WTC11 (cell line): ENCODE results near the gene IL20. TPM values are rescaled to one million over a fixed set of nuclear protein-coding genes. Genes with fewer than 3 reads are reported as not detected.

Source experiments
- ATAC-seq: fragments of 200-7000 bp; cut with Tn5 transposase; 2 replicates; pipeline ENCODE4 v1.10.0; 2021; ENCODE audit warnings: mild to moderate bottlenecking, moderate library complexity
- CTCF ChIA-PET: fragments of 300-600 bp; sonication (Branson Sonifier 250); formaldehyde crosslinking; loops from one replicate; lab custom pipeline; 2021; ENCODE audit warnings: antibody characterized with exemption; lab: Charles Lee
- POLR2A ChIA-PET: fragments of 350-600 bp; sonication (Branson Sonifier 250); formaldehyde crosslinking; loops from one replicate; lab custom pipeline; 2021; ENCODE audit warnings: antibody characterized with exemption; lab: Charles Lee
- DNase-seq: peaks from one replicate; pipeline ENCODE4 v3.0.0; 2021; ENCODE audit warnings: low spot score
- H3K27ac Mint-ChIP-seq: 2 replicates; pipeline ENCODE4 v1.8.0; 2021; ENCODE audit warnings: mixed read lengths
- H3K27me3 Mint-ChIP-seq: 2 replicates; pipeline ENCODE4 v1.8.0; 2021; ENCODE audit warnings: low read depth, mild to moderate bottlenecking, moderate library complexity, mixed read lengths
- H3K36me3 Mint-ChIP-seq: 2 replicates; pipeline ENCODE4 v1.8.0; 2021; ENCODE audit warnings: mixed read lengths
- H3K4me1 Mint-ChIP-seq: 2 replicates; pipeline ENCODE4 v1.8.0; 2022; ENCODE audit warnings: mixed read lengths
- H3K4me3 Mint-ChIP-seq: 2 replicates; pipeline ENCODE4 v1.8.0; 2021; ENCODE audit warnings: mild to moderate bottlenecking, moderate library complexity, mixed read lengths
- H3K9me3 Mint-ChIP-seq: 2 replicates; pipeline ENCODE4 v1.8.0; 2021; ENCODE audit warnings: mixed read lengths
- ARID4B ChIP-seq: sonication (generic); formaldehyde crosslinking; IDR thresholded peaks from 2 replicates; pipeline ENCODE4 v1.8.0; 2023; ENCODE audit warnings: missing genetic modification reagents, mild to moderate bottlenecking, borderline replicate concordance
- ATF2 ChIP-seq: sonication (generic); formaldehyde crosslinking; IDR thresholded peaks from 2 replicates; pipeline ENCODE4 v1.8.1; 2022; ENCODE audit warnings: low read depth, missing genetic modification reagents, borderline replicate concordance
- ETV6 ChIP-seq: sonication (generic); formaldehyde crosslinking; IDR thresholded peaks from 2 replicates; pipeline ENCODE4 v1.8.1; 2022; ENCODE audit warnings: mild to moderate bottlenecking, missing genetic modification reagents
- FOXK1 ChIP-seq: sonication (generic); formaldehyde crosslinking; IDR thresholded peaks from 2 replicates; pipeline ENCODE4 v1.8.0; 2022; ENCODE audit warnings: mild to moderate bottlenecking, moderate library complexity, missing genetic modification reagents
- FOXP1 ChIP-seq: sonication (generic); formaldehyde crosslinking; IDR thresholded peaks from 2 replicates; pipeline ENCODE4 v1.8.0; 2022; ENCODE audit warnings: missing genetic modification reagents, mild to moderate bottlenecking, moderate library complexity, borderline replicate concordance
- GABPB1 ChIP-seq: sonication (generic); formaldehyde crosslinking; IDR thresholded peaks from 2 replicates; pipeline ENCODE4 v1.8.1; 2023; ENCODE audit warnings: mild to moderate bottlenecking, missing genetic modification reagents
- GRHL2 ChIP-seq: fragments of 250-450 bp; sonication (Bioruptor Pico); IDR thresholded peaks from 2 replicates; pipeline ENCODE4 v1.8.0; 2022; ENCODE audit warnings: mild to moderate bottlenecking, moderate library complexity; ENCODE audit not compliant: insufficient replicate concordance, severe bottlenecking
- IRF2 ChIP-seq: sonication (generic); formaldehyde crosslinking; IDR thresholded peaks from 2 replicates; pipeline ENCODE4 v1.8.0; 2022; ENCODE audit warnings: low read depth, missing genetic modification reagents, borderline replicate concordance
- MAX ChIP-seq: sonication (generic); formaldehyde crosslinking; IDR thresholded peaks from 2 replicates; pipeline ENCODE4 v1.8.0; 2022; ENCODE audit warnings: mild to moderate bottlenecking, missing genetic modification reagents
- MYBL2 ChIP-seq: sonication (generic); formaldehyde crosslinking; IDR thresholded peaks from 2 replicates; pipeline ENCODE4 v1.8.1; 2023; ENCODE audit warnings: mild to moderate bottlenecking, moderate library complexity, missing genetic modification reagents
- NR1H2 ChIP-seq: sonication (generic); formaldehyde crosslinking; IDR thresholded peaks from 2 replicates; pipeline ENCODE4 v1.9.0; 2021; ENCODE audit warnings: mild to moderate bottlenecking, moderate library complexity, missing genetic modification reagents
- RELA ChIP-seq: sonication (generic); formaldehyde crosslinking; IDR thresholded peaks from 2 replicates; pipeline ENCODE4 v1.8.1; 2022; ENCODE audit warnings: missing genetic modification reagents, mild to moderate bottlenecking, borderline replicate concordance
- SMAD3 ChIP-seq: sonication (generic); formaldehyde crosslinking; IDR thresholded peaks from 2 replicates; pipeline ENCODE4 v1.8.0; 2022; ENCODE audit warnings: missing genetic modification reagents, mild to moderate bottlenecking, borderline replicate concordance
- STAT6 ChIP-seq: sonication (generic); formaldehyde crosslinking; conservative IDR thresholded peaks from 2 replicates; pipeline ENCODE4 v1.8.1; 2023; ENCODE audit warnings: mild to moderate bottlenecking, low read depth, missing genetic modification reagents, moderate library complexity
- TCF7 ChIP-seq: sonication (generic); formaldehyde crosslinking; IDR thresholded peaks from 2 replicates; pipeline ENCODE4 v1.8.0; 2022; ENCODE audit warnings: mild to moderate bottlenecking, low read depth, missing genetic modification reagents, moderate library complexity
- TEAD1 ChIP-seq: sonication (generic); formaldehyde crosslinking; IDR thresholded peaks from 2 replicates; pipeline ENCODE4 v1.8.0; 2022; ENCODE audit warnings: mild to moderate bottlenecking, missing genetic modification reagents
- ZBTB21 ChIP-seq: sonication (generic); formaldehyde crosslinking; IDR thresholded peaks from 2 replicates; pipeline ENCODE4 v1.8.1; 2023; ENCODE audit warnings: mild to moderate bottlenecking, missing genetic modification reagents, borderline replicate concordance
- ZNF281 ChIP-seq: sonication (generic); formaldehyde crosslinking; IDR thresholded peaks from 2 replicates; pipeline ENCODE4 v1.8.0; 2023; ENCODE audit warnings: mild to moderate bottlenecking, missing genetic modification reagents
- ZNF425 ChIP-seq: fragments of 250-450 bp; sonication (Bioruptor Pico); conservative IDR thresholded peaks from 2 replicates; pipeline ENCODE4 v1.9.0; 2021; ENCODE audit warnings: mild to moderate bottlenecking
- total RNA-seq: library from RNA; stranded (reverse); gene quantifications from 3 replicates; pipeline ENCODE4 v1.2.3, GENCODE V29; 2021

The IL20 gene
- total RNA-seq, 1 experiment from 2014 or later = not detected

- H3K36me3 Mint-ChIP-seq = no peaks in the 10 kb centered on the region
- ATAC-seq (peak; percentile 85), DNase-seq (no peak)
- H3K4me1 Mint-ChIP-seq = peaks cover 21% of the 10 kb centered on the region
- ChIA-PET POLR2A (no interaction called here), CTCF (interaction anchor here (0.7 to 1.5 kb wide), 3 partner anchors 16 to 25 kb away, joined by 3 to 5 read pairs (median 5); partner anchors contain the start of gene IL20)
- no peak overlapping the region for H3K4me3 Mint-ChIP-seq
- no peak overlapping the region for H3K27ac Mint-ChIP-seq
- no peaks in the 10 kb centered on the region for H3K9me3 Mint-ChIP-seq
- no peaks in the 10 kb centered on the region for H3K27me3 Mint-ChIP-seq
- no peak for TF ChIP-seq STAT6 (CRISPR knock-in tag)
- no peak for TF ChIP-seq SMAD3 (CRISPR knock-in tag)
- TF ChIP-seq GABPB1 (CRISPR knock-in tag) = no peak
- TF ChIP-seq ZBTB21 = no peak
- no peak for TF ChIP-seq ZNF425
- no peak for TF ChIP-seq ARID4B (CRISPR knock-in tag)
- TF ChIP-seq TEAD1 = no peak
- TF ChIP-seq RELA (CRISPR knock-in tag) = no peak
- TF ChIP-seq MAX (CRISPR knock-in tag) = no peak
- TF ChIP-seq GRHL2 (CRISPR knock-in tag) = no peak
- TF ChIP-seq ATF2 = no peak
- no peak for TF ChIP-seq FOXK1 (CRISPR knock-in tag)
- no peak for TF ChIP-seq MYBL2 (CRISPR knock-in tag)
- TF ChIP-seq FOXP1 (CRISPR knock-in tag) = no peak
- TF ChIP-seq TCF7 (CRISPR knock-in tag) = no peak
- TF ChIP-seq ZNF281 (CRISPR knock-in tag) = no peak
- TF ChIP-seq ETV6 (CRISPR knock-in tag) = no peak
- TF ChIP-seq NR1H2 = no peak
- TF ChIP-seq IRF2 (CRISPR knock-in tag) = no peak
These were observed 25.0 kb downstream of the IL20 start for GRCh38 chr1:206890125-206891060.
